GM18951 (cell line): Measurements from ENCODE around the gene NPTN.

Experiments
- POLR2A ChIP-seq: IDR thresholded peaks from 4 replicates; pipeline ENCODE4 v1.6.1; 2011; ENCODE audit warnings: mild to moderate bottlenecking; ENCODE audit not compliant: insufficient read length, insufficient read depth; ENCODE audit errors: extremely low read depth
- in situ Hi-C: fragments of 300-500 bp; cut with MboI; formaldehyde crosslinking; loops from one replicate; pipeline ENCODE4 v1.12.0; 2022; ENCODE audit warnings: low sequenced_read_pairs, mixed read lengths, inconsistent platforms; ENCODE audit not compliant: unreplicated experiment

Gene NPTN

GRCh38 chr15:73524919-73525318 is 108.3 kb downstream of the NPTN start:
- in situ Hi-C loops, result no loop called here
- no peak for TF ChIP-seq POLR2A

GRCh38 chr15:73522011-73522410 is 111.2 kb downstream of the NPTN start:
- TF ChIP-seq POLR2A, result no peak
- in situ Hi-C loops, result no loop called here

- TF ChIP-seq POLR2A, result no peak
- in situ Hi-C loops, result no loop called here
These were observed 114.1 kb downstream of the NPTN start for GRCh38 chr15:73518876-73519733.

- in situ Hi-C loops, result no loop called here
- no peak for TF ChIP-seq POLR2A
These were observed 114.9 kb downstream of the NPTN start for GRCh38 chr15:73518180-73518862.

GRCh38 chr15:73517566-73517965 is 115.6 kb downstream of the NPTN start:
- TF ChIP-seq POLR2A, result no peak
- in situ Hi-C loops, result no loop called here

- in situ Hi-C loops, result no loop called here
- TF ChIP-seq POLR2A, result no peak
These were observed 117.7 kb downstream of the NPTN start for GRCh38 chr15:73515527-73515926.
